ENCODE measurements around the gene RTL5.

RTL5 gene

DNA sequence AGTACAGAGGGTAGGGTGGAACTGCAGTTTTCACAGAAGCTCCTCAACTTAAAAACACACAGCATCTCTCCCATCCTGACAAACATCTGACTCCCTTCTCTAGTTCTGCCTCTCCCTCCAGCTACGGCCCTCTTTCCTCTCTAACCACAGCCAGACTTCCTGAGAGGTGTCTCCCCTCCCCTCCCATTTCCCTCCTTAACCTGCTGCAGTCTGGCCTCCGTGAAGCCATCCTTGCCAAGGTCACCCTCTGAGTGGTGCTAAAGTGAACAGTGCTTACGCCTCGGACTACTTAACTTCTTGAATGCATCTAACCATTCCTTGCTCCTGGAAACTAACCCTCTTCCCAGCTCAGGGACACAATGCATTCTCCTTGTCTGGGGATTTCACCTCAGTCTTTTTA is 53.3 kb downstream of the RTL5 start:
- no peak for DNase-seq (ENCODE audit: low read depth in 2 of 2)

Measured in stimulated activated CD8-positive, alpha-beta memory T cell treated with anti-CD3 and anti-CD28 coated beads, Interleukin-2, amount 100 ng/mL, for 48 hours (primary cell).